ENCODE measurements around the gene TEC.
"Not testable (repeated sequence)": the region's sequence is repeated elsewhere in the genome, so short reads cannot be mapped to it uniquely, and the experiment has no call there.

The TEC gene

GRCh38 chr4:48193921-48194468 is 75.6 kb downstream of the TEC start:
- no peak for DNase-seq

DNA sequence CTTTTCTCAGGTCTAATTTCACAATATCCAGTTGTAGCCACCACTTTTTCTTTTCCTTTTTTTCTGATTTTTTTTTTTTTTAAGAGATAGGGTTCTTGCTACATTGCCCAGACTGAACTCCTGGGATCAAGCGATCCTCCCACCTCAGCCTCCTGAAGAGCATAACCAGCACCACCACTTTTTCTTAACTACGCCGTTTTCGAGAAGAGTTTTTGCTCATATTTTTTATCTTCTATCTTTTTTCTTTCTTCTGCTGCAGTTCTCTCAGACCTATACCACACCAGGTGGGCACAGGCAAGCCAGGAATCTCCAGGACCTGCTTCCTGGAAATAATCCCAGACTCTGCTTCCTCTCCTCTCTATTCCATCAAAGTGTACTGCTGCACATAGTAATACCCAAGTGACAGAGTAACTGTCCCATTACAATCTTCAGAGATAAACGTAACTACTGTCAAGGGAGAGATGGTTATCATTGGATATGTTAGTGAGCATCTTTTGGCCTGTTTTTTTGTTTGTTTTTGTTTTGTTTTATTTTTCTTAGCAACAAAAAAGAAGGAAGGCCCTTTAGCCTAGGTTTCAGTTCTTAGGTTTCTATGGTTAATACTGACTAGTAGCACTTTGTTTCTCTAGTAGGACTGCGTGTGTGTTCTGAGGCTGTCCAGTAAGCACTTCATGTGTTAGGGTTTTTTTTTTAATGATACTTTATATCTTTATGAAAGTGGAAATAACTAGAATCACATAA is 76.4 kb downstream of the TEC start:
- DNase-seq: no peak

- DNase-seq: no peak
These were observed 77.9 kb downstream of the TEC start for GRCh38 chr4:48191758-48192157.

- DNase-seq: no peak
These were observed 78.8 kb downstream of the TEC start for GRCh38 chr4:48190839-48191238.

- DNase-seq: no peak
These were observed 79.9 kb downstream of the TEC start for GRCh38 chr4:48189731-48190130.

- DNase-seq: no peak
These were observed 81.2 kb downstream of the TEC start for GRCh38 chr4:48188390-48188789.

- no peak for DNase-seq
These were observed 81.8 kb downstream of the TEC start for GRCh38 chr4:48187813-48188212.

DNA sequence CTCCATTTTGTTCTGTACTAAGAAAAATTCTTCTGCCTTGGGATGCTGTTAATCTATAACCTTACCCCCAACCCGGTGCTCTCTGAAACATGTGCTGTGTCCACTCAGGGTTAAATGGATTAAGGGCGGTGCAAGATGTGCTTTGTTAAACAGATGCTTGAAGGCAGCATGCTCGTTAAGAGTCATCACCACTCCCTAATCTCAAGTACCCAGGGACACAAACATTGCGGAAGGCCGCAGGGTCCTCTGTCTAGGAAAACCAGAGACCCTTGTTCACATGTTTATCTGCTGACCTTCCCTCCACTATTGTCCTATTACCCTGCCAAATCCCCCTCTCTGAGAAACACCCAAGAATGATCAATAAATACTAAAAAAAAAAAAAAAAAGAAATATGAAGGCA is 82.6 kb downstream of the TEC start:
- DNase-seq: not testable (repeated sequence)

DNA sequence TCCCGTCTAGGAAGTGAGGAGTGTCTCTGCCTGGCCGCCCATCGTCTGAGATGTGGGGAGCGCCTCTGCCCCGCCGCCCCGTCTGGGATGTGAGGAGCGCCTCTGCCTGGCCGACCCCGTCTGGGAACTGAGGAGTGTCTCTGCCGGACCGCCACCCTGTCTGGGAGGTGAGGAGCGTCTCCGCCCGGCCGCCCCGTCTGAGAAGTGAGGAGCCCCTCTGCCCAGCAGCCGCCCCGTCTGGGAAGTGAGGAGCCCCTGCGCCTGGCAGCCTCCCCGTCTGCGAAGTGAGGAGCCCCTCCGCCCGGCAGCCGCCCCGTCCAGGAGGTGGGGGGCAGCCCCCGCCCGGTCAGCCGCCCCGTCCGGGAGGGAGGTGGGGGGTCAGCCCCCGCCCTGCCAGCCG is 83.2 kb downstream of the TEC start:
- not testable (repeated sequence) for DNase-seq

DNA sequence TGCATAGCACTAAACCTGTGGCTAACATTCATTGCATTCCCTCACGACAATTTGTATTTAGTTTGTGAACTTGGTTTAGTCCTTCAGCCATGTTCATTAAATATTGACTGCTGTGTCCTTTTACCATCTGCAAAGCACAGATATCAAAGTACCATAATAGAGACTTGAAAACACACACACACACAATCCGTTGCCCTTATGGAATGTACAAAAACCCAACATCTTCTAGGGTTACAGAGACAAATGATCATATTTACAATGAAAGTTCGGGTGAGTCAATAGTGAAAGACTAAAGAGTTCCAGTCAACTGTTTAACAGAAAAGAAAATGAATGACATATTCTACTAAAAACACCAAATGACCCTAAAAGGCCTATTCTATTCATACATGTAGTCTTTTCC is 84.8 kb downstream of the TEC start:
- no peak for DNase-seq

DNA sequence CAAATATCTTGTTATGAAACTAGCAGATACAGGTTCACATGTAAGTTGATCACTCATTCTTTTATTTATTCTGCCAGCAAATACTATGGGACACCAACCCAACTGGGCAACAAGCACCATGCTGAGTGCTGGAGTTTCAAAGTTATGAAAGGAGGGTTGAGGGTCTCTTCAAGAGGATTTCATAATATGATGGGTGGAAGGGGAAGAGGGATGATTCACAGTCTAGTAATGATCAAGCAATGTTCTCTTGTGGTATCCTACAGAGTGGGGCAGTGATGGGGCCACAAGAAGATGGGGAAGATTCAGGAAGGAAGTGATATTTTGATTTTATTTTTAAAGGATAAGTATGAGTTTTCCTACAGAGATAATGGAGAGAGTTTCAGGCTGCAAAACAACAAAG is 89.4 kb downstream of the TEC start:
- no peak for DNase-seq

GRCh38 chr4:48178931-48179330 is 90.7 kb downstream of the TEC start:
- DNase-seq: no peak

DNA sequence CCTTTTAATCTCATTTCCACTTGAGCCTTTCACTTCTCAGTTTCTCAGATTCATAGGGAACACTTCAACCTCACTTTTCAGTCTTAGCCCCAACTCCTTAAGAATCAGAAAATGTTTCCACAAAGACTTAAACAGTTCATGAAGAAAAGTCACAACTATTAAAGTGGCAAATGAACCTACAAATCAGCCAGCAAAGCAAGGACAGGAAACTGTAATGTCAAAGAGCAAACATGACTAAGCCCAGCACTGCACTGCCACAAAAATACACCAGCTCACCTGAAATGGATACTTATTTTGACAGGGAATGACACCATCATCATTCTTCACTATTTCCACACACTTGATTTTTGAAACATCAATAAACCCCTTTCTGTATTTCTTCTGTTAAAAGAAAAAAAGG is 93.8 kb downstream of the TEC start:
- DNase-seq: no peak

- no peak for DNase-seq
These were observed 94.3 kb downstream of the TEC start for GRCh38 chr4:48175328-48175727.

DNA sequence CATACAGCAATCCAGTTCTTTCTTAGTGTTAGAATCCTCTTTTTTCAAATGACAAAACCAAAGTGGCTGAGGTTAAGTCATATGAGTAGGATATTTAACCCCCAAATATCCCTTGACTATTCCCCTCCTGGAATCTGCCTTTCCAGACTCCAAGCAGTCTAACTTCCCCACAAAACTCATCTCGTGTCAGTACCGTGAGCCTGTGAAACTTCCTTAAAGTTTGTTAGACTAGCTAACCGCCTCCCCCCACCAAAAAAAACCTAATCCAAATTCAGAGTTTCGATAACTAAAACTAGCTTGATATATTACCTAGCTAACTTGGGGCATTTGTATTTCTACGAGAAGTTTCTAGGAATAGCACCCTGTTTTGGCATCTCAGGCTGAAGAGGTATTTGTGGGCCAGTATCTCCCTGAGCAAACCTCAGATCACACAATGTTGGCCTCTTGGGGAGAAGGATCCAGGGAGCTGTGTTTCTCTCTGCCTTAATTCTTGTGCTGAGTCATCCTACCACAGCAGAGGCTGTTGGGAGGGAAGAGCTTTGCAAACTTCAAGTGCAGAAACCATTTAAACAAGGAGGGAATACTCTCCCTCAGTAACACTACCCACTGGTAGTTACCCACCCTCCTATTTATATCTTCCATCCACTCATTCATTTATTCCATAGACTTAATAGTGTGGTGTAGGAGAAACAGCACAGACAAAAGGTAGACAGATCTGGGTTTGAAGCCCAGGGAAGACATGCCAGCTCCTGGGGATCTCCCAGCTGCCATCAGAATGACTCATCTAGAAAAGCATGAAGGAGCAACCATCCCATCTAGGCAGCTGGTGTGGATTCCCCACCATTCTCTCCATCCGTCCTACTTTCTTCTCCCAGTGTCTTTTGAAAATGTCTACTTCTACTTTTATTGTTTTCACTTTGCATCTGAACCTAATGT is 96.3 kb downstream of the TEC start:
- DNase-seq: no peak

DNA sequence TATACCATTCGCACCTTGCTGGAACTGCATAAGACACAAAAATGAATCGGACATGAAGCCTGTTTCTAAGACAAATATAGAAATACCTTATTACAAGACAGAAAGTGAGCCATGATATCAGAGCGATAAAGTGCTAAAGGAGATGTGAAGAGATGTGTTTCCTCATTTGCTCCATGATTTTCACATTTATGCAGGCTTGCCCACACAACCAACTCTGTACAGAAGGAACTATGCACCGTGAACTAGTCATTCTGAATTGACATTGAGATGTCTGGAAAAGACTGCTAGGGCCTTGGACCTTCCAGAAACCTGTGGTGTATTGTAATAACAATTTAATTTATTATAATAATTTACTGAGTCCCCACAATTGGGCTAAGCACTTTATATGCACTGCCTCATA is 97.0 kb downstream of the TEC start:
- no peak for DNase-seq

DNA sequence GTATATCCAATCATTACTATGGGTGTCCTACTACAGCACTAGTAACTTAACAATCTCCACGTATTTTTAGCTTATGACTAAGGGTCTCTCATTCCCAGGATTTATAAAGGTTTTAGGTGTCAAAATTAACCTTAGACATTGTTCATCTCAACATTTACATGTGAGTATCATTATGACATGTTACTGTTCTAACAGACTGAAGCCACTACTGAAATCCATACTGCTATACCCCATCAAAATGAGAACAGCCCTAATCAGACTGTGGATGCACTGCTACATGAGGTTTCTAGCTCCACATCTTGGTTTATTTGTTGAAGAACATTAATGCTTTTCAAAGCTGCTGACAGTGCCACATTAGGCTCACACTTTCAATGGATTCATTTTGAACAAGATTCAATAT is 100.0 kb downstream of the TEC start:
- no peak for DNase-seq

- no peak for DNase-seq
These were observed 101.9 kb downstream of the TEC start for GRCh38 chr4:48167538-48168263.

- DNase-seq: not testable (repeated sequence)
These were observed 105.1 kb downstream of the TEC start for GRCh38 chr4:48164561-48164960.

- DNase-seq: no peak
These were observed 105.9 kb downstream of the TEC start for GRCh38 chr4:48163746-48164145.

DNA sequence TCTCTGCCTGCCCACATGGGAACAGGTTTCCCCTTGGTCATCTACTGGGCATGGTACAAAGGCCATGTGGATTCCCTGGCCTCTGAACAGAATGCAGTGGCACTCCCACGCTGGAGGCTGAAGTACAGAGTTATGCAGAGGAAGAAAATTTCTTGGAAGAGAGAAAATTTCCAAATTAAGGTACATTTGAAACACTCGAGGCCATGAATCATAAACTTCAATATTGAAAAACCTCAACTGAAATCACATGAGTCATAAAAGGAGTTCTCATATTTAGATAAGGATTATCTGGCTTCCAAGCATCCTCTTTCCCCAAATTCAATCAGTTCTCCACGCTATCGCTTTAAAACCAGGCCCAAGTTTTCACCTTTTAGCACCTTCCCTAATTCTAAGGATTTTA is 107.5 kb downstream of the TEC start:
- DNase-seq: no peak

- DNase-seq: no peak
These were observed 112.4 kb downstream of the TEC start for GRCh38 chr4:48157271-48157670.

DNA sequence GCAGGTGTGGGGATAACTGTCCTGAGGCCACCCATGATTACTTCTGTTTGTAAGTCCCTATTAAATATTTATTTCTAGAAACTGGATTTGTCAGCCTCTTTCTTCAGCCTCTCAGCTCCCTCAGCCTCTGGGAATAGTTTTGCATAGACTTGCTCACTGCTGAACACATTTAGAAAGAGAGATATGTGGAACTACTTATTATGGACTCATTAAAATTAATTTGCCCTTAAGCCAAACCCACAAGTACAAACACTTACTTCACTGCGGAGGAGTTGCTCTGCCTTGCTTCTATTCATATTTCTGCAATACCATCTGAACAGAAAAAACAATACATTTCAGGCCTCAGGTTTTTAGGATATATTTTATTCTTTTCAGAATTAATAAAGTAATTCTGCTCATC is 113.2 kb downstream of the TEC start:
- no peak for DNase-seq

Data from DMS79 treated with DMSO at 0.1 percent for 48 hours (cell line).